Left lobe of liver (tissue), 2 donors: ENCODE data around the gene HAS3. TPM values are rescaled to one million over a fixed set of nuclear protein-coding genes. Genes with fewer than 3 reads are reported as not detected.
"Not testable (repeated sequence)": the region's sequence is repeated elsewhere in the genome, so short reads cannot be mapped to it uniquely, and the experiment has no call there.

Experiments used
- ATAC-seq: fragments of 200-7000 bp; cut with Tn5 transposase; one replicate; pipeline ENCODE4 v1.9.1; 2020; ENCODE audit warnings: mild to moderate bottlenecking, moderate library complexity
- DNase-seq: peaks from one replicate; pipeline ENCODE4 v3.0.0-alpha.2; 2020; ENCODE audit warnings: low spot score
- total RNA-seq: library from RNA; stranded (reverse); gene quantifications from one replicate; pipeline ENCODE4 v1.2.1, GENCODE V29; 2021
- donor health status: DM: no; HTN: no; CAD: no; lungs with moderate emphysema.
- donor health status: DM: no; HTN: yes; CAD: no.

The HAS3 gene, protein sequence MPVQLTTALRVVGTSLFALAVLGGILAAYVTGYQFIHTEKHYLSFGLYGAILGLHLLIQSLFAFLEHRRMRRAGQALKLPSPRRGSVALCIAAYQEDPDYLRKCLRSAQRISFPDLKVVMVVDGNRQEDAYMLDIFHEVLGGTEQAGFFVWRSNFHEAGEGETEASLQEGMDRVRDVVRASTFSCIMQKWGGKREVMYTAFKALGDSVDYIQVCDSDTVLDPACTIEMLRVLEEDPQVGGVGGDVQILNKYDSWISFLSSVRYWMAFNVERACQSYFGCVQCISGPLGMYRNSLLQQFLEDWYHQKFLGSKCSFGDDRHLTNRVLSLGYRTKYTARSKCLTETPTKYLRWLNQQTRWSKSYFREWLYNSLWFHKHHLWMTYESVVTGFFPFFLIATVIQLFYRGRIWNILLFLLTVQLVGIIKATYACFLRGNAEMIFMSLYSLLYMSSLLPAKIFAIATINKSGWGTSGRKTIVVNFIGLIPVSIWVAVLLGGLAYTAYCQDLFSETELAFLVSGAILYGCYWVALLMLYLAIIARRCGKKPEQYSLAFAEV
- total RNA-seq = 0.53 TPM

DNA sequence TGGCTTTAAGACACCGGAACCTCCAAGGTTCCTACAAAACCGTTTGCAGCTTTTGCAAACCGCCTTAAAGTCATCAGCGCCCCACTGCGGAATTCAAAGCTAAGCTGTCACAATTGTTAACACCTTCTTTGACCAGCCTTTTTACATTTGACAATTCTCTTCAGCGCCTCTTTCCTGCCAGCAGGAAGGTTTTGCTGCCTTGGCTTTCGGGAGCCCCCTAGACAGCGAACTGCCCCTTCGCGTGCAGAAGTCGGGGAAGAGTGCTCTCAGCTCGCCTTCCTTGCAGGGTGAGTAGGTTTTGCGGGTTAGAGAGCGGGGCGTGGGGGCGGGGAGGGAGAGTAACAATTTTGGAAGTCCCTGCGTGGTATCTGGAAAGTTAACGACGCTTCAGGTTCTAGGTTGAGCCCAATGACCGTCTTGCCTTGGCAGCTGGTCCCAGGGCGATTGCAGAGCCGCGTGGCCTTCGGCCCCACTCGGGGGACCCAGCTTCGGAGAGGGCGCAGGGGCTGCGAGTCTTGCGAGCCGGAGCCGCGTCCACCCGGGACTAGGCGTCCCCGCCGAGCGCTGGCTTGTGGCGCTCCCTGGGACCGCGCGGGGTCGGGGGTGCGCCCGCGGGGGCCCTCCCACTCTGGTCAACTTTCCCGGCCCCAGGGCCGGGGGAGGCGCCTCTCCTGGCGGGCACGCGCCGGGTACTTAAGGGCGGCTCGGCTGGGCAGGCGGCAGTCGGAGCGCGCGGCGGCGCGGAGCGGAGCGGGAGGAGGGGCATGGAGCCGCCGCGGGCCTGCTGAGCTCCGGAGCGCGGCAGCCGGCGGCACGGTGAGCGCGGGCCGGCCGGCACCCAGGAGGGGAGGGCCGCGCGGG is at the start of gene HAS3:
Gene HAS3 (plus strand): TSS at position 153 of the 861 bp plus-strand sequence. CDS start 3,743 bp downstream, outside the sequence.
- ATAC-seq (peak; percentile 91), DNase-seq (peak; percentile 79)

DNA sequence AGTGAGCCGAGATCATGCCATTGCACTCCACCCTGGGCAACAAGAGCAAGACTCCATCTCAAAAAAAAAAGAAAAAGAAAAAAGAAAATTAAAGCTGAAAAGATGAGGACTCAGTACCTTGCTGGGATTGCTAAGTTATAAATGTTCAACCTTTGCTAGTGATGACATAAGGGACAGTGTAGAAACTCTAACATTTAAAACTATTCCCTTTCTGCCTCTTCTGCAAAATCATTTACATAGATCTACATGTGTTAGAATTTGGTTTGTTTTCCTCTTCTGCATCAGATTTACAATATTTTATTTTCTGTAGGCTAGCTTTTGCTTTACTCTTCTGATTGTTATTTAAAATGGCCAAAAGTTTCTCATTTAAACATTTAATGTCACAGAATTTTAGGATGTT is 49.5 kb upstream of the HAS3 start:
- ATAC-seq = no peak
- DNase-seq = no peak

DNA sequence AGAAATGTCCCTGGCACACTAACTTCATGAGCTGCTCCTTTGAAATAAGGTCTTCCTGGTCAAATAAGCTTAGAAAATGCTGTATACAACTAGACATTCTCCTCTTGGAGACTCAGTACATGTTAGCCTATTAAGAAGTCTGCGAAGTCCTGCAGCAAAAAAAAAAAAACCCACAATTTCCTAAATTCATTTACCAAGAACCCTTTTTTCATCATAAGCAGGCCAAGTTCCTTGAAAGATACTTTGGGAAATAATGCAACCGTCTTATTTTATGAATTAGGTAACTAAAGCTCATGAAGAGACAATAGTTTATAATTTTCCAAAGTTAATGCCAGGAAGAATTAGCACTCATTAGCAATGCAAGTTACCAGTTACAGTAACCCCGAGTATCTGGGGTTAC is 49.0 kb upstream of the HAS3 start:
- no peak for DNase-seq
- ATAC-seq = no peak

DNA sequence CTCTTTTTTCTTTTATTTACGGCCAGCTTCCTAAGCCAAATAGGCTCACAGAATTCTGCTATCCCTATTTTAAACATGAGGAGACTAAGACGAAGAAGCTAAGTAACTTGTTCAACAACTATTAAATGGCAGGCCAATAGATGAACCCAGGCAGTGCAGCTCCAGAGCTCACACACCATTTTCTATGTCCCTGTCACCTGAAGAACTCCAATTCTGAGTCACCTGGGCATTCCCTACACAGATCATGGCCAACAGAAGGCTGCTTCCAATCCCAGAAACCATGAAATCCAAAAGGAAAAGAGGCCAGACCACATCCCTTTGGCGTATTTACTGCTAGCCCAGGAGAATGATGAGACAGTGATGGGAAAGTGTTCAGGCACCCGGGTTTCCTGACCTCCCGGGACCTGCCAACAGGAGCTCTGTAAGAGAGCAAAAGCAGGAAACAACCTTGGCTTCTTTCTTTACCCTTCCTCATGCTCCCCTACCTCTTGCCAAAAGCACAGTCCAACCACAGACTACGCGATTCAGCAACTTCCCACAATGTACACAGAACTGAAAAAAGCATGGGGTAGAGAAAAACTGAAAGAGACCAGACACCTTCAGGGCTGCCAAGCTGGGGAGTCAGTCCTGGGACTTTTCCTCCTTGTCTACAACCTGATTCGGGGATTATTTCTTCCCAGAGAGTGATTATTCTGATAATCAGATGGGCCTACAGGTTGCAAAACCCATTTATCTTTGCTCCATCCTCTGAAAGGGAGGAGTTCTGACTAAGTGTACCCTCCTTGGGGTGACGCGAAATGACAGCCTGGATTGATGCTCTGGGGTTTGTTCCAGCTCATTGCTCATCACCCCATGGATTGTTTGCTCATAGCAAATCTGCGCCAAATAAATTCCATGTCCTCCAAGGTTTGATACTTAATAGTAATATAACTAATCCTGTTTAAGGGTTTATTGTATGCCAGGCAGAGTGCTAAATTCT is 47.8 kb upstream of the HAS3 start:
- DNase-seq = peak; percentile 61

DNA sequence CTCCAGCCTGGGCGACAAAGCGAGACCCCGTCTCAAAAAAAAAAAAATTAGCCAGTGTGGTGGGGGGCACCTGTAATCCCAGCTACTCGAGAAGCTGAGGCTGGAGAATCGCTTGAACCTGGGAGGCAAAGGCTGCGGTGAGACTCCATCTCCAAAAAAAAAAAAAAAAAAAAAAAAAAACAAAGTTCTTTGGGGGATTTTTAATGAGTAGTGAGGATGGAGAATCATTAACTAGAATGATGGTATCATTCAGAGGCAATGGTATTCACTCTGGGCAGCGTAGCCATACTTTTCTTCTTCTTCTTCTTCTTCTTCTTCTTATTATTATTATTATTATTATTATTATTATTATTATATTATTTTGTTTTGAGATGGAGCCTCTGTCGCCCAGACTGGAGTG is 42.0 kb upstream of the HAS3 start:
- DNase-seq, ATAC-seq: not testable (repeated sequence)

More for the DNA sequence above, 47.8 kb upstream of the HAS3 start:
- peak; percentile 90 for ATAC-seq

DNA sequence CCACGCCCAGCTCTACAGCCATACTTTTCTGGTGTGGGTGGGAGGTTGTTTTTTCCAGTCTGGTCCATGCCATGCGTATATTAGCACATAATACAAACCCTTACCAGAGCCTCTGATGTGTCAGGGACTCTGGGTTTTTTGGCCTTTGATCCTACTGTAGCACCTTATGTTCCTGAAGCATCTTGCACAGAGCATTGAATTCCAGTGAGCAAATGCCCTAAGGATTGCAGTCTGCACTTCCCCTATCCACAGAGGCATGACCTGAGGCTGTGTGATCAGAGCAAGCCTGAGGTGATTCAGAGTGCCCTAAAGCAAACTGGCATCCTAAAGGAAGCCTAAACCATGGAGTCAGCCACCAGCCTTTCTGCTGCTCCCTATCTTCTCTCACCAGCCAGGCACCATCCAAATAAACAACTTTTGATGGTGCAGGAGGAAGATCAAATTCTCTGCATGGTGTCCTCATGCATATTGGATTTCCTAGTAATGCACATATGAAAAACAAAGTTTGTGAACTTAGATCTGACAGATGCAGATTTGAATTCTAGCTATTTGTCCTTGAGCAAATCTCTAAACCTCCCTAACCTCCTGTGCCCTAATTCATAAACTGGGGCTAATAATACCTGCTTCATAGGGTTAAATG is 41.2 kb upstream of the HAS3 start:
- no peak for DNase-seq
- no peak for ATAC-seq

DNA sequence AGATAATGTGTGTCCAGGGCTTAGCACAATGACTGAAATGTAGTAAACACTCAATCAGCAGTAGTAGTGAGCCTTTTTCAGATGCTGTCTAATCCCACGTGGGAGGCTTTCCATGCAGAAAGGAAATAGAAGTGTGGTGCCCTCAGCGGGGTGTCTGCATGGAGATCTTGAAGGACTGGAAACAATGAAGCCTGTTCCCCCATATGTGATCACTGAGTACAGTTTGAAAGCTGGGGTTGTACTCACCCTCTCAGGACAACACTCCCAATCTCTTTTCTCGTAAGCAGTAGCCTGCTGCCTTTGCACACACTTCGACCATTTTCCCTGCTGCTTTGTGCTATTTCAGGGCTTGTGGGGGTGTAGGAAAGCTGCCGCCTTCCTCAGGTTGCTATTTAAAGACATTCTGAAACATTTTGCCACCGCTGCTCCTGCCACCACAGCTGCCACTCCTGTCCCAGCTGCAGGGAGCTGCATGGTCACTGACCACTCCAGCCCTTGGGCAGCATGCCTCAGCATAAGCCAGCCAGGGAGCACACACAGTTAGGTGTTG is 40.6 kb upstream of the HAS3 start:
- DNase-seq (no peak), ATAC-seq (no peak)

DNA sequence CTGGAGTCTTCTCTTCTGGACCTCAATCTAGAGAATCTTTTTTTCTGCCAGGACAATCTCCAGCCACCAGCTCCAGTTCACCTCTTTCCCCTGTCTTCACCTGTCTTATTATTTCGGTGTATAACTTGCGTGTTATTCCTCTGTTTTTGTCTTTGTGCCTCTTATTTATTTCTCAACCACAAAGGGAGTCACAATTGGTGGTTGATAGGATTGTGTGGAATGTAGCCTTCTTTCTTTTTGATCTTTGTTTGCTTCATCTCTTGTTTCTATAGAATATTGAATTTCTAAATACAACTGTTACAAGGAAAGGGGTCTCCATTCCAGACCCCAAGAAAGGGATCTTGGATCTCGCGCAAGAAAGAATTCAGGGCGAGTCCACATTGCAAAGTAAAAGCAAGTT is 35.9 kb upstream of the HAS3 start:
- no peak for DNase-seq
- no peak for ATAC-seq

DNA sequence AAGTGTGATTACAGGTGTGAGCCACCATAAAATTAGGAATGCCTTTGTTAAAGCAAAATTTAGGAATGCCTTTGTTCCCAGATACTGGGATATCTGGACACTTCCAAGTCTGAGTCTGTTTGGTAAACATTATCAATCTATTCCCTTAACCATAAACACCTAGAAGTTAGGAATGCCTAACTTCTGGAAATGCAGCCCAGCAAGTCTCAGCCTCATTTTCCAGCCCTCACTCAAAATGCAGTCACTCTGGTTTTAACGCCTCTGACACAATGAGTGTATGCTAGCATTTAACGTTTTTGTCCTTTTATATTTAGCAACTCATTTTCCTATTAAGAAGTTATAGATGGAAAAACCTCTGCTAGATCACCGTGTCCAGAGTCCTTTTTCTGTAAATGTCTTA is 34.4 kb upstream of the HAS3 start:
- ATAC-seq = no peak
- no peak for DNase-seq

DNA sequence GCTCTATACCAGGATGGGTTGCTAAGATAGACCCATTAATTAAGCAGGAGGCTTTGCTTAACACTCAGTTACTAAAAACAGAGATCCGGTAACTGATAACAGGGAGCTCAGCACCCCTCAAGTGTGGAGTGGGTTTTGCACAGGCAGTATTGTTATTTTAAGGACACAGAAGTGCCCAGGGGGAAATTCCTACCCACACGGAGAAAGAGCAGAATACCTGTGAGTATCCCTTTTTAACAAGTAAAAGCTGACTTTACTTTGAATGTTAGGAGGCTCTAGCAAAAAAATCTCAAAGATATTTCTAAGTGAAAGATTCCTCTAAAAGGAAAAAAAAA is 32.8 kb upstream of the HAS3 start:
- ATAC-seq = no peak
- DNase-seq = no peak

DNA sequence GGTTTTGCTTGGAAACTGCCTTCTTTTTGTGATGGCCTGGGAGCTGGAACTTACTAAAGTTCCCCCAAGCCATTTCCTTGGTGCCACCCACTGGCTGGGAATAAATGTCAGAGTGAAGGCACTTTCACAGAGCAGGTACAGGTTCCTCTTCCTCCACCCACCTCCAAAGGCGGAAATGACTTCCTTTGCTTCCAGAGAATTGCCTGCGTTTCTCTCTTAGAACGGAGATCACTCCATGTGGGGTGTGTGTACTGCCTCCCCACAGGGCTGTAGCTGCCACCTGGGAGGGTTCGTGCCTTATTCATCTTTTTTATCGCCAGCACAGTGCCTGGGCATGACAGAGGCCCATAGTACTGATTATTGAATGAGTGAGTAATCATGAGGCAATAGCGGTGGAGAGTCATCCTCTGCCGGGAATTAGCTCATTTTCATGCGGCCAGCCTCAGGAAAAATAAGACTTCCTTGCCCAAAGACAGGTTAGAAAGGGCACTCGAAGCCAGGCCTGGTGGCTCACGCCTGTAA is 32.2 kb upstream of the HAS3 start:
- no peak for ATAC-seq
- no peak for DNase-seq

DNA sequence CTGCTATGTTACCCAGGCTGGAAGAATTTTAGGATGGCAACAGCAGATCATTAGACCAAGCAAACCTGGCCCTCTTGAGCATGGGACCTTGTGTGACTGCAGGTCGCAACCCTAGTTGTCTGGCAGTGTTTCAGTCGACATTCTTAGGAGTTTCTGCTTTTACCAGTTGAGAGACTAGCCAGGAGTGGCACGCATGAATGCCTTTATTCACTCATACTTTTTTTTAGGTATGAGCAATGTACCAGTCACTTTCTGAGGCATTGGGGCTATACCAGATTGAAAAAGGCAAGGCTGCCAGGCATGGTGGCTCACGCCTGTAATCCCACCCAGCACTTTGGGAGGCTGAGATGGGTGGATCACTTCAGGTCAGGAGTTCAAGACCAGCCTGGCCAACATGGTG is 28.2 kb upstream of the HAS3 start:
- DNase-seq = no peak

DNA sequence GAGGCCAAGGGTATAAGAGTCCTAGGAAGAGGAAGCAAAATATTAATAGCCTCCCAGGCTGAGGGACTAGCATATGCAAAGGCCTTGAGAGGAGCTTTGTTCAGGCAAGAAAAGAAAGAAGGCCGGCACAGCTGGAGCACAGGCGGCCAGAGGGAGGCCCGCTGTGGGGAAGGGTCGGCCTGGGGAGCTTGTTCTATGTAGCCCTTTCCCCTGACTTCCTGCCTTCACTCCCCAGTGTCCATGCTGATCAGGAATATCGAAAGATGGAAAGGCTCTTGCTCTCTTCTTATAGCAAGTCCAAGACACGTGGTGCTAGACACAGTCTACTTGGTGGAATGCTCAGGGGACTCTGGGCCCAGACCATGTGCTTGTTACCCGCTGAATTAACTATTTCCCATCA is 27.4 kb upstream of the HAS3 start:
- ATAC-seq (no peak), DNase-seq (no peak)

More for the DNA sequence above, 28.2 kb upstream of the HAS3 start:
- ATAC-seq = no peak

DNA sequence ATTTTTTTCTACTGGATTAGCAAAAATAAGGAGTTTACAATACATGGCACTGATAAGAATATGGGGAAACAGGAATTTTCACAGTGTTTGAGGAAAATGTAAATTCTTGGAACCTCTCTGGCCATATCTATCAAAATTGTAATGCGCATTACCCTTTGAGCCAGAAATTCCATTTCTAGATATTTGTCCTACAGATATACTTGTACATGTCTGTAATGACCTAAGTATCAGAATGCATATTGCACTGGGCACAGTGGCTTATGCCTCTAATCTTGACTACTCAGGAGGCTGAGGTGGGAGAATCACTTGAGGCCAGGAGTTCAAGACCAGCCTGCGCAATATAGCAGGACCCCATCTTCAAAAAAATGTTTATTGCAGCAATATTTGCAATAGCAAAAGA is 25.8 kb upstream of the HAS3 start:
- ATAC-seq (no peak), DNase-seq (no peak)

DNA sequence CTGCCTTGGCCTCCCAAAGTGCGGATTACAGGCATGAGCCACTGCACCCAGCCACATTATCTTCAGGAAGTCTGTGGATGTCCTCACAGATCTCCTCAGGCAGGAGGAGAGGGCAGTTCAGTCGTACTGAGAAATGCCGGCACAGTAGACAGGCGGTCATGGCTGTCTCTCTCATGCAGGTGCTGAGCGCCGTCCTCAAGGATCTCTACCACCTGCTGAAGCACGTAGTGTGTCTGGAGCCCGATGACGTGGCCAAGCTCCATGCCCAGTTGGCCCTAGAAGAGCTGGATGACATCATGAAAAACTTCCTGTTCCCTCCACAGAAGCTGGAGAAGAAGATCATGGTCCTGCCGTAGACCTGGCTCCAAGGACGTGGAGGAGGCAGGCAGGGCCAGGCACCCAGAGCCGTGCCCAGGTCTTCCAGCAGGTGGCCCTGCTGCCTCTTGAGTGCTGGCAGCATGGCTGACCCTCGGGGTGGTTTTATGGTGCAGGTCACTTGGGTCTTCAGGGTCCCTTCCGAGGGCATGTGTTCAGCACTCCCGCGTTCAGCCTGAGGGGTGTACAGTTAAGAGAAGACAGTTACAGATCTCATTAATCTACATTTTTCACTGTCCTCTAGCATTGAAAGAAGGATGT is 22.0 kb upstream of the HAS3 start:
- DNase-seq (no peak), ATAC-seq (peak; percentile 71)

DNA sequence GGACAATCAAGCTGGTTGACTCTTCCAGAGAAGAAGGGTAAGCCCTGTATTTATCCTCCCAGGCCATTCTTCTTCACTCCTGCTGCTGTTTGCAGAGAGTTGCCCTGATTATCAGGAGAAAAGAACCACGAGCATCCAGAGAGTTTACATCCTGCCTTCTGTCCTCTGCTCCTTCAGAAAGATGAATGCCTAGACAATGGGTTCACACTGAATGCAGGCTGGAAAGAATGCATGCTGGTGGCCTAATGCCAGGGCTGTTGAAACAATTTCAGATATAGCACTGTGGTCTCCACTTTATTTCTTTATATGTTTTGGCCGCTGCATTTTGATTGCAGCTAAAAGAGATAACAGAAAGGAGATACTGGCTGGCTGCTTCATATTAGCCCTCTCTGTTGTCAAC is 21.2 kb upstream of the HAS3 start:
- no peak for DNase-seq
- no peak for ATAC-seq

DNA sequence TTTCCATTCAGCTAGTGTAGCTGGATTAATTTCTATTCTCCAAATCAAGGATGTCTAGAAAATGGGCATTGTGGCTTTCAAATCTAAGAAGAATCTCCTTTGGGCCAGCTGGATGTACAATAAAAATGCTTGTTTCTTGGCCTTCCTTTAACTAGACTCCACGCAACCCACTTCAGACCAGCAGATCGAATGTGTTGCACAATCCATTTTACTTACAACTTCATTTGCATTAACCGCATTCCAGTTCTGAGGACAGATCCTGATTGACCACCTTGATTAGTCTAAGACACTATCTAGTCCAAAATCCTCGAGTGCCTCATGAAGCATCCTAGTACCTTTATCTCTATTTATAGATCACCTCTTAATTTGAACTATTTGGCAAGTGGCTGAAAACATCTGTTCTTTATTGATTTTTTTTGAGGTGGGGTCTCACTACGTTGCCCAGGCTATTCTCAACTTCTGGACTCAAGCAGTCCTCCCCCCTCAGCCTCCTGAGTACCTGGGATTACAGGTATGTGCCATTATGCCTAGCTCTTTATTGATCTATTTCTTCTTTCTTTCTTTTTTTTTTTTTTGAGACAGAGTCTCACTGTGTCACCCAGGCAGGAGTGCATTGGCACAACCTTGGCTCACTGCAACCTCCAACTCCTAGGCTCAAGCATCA is 20.3 kb upstream of the HAS3 start:
- DNase-seq (no peak), ATAC-seq (no peak)

DNA sequence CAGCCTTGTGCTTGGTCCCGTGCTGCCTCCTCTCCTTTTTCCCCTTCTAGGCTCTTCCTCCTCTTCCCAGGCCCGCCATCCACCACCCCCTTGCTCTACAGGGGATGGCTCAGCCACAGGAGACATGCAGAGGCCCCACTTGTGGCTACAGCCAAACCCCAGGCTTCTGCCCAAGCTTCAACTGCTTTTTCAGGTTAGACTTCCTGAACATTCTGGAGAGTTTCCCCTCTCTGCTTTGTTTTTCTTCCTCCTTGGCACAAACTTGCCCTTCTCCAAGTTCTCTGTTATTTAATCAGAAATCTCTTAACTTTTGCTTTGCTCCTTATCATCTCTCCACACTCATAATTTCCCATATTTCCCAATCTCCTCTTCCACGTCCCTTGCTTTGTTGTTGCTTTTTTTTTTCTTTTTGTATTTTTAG is 18.3 kb upstream of the HAS3 start:
- DNase-seq (no peak), ATAC-seq (no peak)

DNA sequence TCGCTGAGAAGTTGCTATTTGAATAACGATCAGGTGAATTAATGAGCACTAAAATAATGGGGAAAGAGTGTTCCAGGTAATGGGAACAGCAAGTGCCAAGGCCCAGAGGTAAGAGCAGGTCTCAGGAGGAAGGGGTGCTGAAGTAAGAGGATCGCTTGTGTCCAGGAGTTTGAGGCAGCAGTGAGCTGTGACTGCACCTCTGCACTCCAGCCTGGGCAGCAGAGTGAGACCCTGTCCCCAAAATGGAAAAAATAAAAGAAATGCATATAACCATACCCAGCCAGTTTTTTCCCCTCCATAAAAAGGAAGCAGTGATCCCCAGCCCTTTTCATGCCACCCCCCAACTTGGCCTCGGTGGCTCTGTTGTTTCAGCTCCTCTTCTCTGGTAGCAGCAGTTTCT is 16.8 kb upstream of the HAS3 start:
- no peak for ATAC-seq
- no peak for DNase-seq
